A673 (cell line): ENCODE results near the gene CRX.

ENCODE experiments used
- CTCF ChIP-seq: fragments of 300-800, 200-600 bp; sonication (generic); conservative IDR thresholded peaks from 2 replicates; pipeline ENCODE4 v1.5.1; 2017; ENCODE audit warnings: low read depth, mild to moderate bottlenecking, antibody characterized with exemption, low read length, moderate library complexity, mixed read lengths
- EZH2 ChIP-seq: fragments of 200-600 bp; sonication (generic); IDR thresholded peaks from 2 replicates; pipeline ENCODE4 v1.6.1; 2017; ENCODE audit warnings: borderline replicate concordance, low read depth, mild to moderate bottlenecking, mixed read lengths, antibody characterized with exemption, low read length; ENCODE audit not compliant: poor library complexity, severe bottlenecking

- no peak for TF ChIP-seq CTCF
- no peak for TF ChIP-seq EZH2
These were observed 31.3 kb downstream of the CRX start for GRCh38 chr19:47853003-47853402.
